Smooth muscle cell (in vitro differentiated cells): ENCODE results near the gene EFCAB8. TPM values are rescaled to one million over a fixed set of nuclear protein-coding genes. Genes with fewer than 3 reads are reported as not detected.

ENCODE experiments used
- DNase-seq: peaks from one replicate; lab custom pipeline; 2025; ENCODE audit not compliant: unreplicated experiment; lab: John Stamatoyannopoulos, UW
- H2AFZ ChIP-seq: fragments of 200-600 bp; sonication (generic); 2 replicates; pipeline ENCODE4 v1.6.0; 2016; ENCODE audit warnings: antibody characterized with exemption, low read depth, mild to moderate bottlenecking
- H3F3A ChIP-seq: fragments of 200-600 bp; sonication (generic); 2 replicates; pipeline ENCODE4 v1.6.0; 2017; ENCODE audit warnings: antibody characterized with exemption, low read depth
- H3K27ac ChIP-seq: fragments of 200-600 bp; sonication (generic); 2 replicates; pipeline ENCODE4 v1.5.1; 2016; ENCODE audit warnings: low read depth, mild to moderate bottlenecking
- H3K27me3 ChIP-seq: fragments of 200-600 bp; sonication (generic); 2 replicates; pipeline ENCODE4 v1.6.1; 2016; ENCODE audit warnings: low read depth, mild to moderate bottlenecking
- H3K36me3 ChIP-seq: fragments of 200-600 bp; sonication (generic); 2 replicates; pipeline ENCODE4 v1.5.1; 2016; ENCODE audit warnings: low read depth
- H3K4me1 ChIP-seq: fragments of 200-600 bp; sonication (generic); 2 replicates; pipeline ENCODE4 v1.5.1; 2016; ENCODE audit warnings: low read depth
- H3K4me2 ChIP-seq: fragments of 200-600 bp; sonication (generic); 2 replicates; pipeline ENCODE4 v1.6.0; 2016; ENCODE audit warnings: mild to moderate bottlenecking
- H3K4me3 ChIP-seq: fragments of 200-600 bp; sonication (generic); 2 replicates; pipeline ENCODE4 v1.5.1; 2016; ENCODE audit warnings: mild to moderate bottlenecking
- H3K79me2 ChIP-seq: fragments of 200-600 bp; sonication (generic); 2 replicates; pipeline ENCODE4 v1.6.0; 2016; ENCODE audit warnings: low read depth, mild to moderate bottlenecking
- H3K9ac ChIP-seq: fragments of 200-600 bp; sonication (generic); 2 replicates; pipeline ENCODE4 v1.6.0; 2016; ENCODE audit warnings: low read depth
- H3K9me3 ChIP-seq: fragments of 200-600 bp; sonication (generic); replicated peaks from 2 replicates; pipeline ENCODE4 v1.5.1; 2016; ENCODE audit warnings: low read depth
- H4K20me1 ChIP-seq: fragments of 200-600 bp; sonication (generic); 2 replicates; pipeline ENCODE4 v1.6.0; 2016; ENCODE audit warnings: low read depth
- CTCF ChIP-seq: fragments of 200-600 bp; sonication (generic); IDR thresholded peaks from 2 replicates; pipeline ENCODE4 v1.5.1; 2017; ENCODE audit warnings: borderline replicate concordance, mild to moderate bottlenecking, antibody characterized with exemption; ENCODE audit not compliant: insufficient read depth, poor library complexity, severe bottlenecking
- WGBS: methylation state at CpG from one replicate; pipeline ENCODE4 v1.1.7; 2016; ENCODE audit warnings: low lambda C conversion rate; 5-methylcytosine and 5-hydroxymethylcytosine counted together
- polyA plus RNA-seq: library from polyadenylated mRNA; unstranded; fragments of >200 nt; fragmentation: Nextera tagmentation; extraction: Ambion mirVana; gene quantifications from 2 replicates; pipeline ENCODE4 v1.2.1, GENCODE V29; 2016
- total RNA-seq: library from RNA; depleted of rRNA; stranded (reverse); fragments of >200 nt; gene quantifications from 2 replicates; pipeline ENCODE4 v1.2.3, GENCODE V29; 2014

The EFCAB8 gene
- total and polyA plus RNA-seq, 2 experiments from 2014 or later = 0.25 to 1.7 TPM

- DNase-seq = no peak
- 74% methylated on average over 5 of the region's 5 CpGs for WGBS
- no peak overlapping the region for H3K4me3 ChIP-seq
- H3K4me1 ChIP-seq = no peaks in the 10 kb centered on the region
- no peak for TF ChIP-seq CTCF
- H3K79me2 ChIP-seq = no peaks in the 10 kb centered on the region
- no peak overlapping the region for H3K9ac ChIP-seq
- H4K20me1 ChIP-seq = no peaks in the 10 kb centered on the region
- no peak overlapping the region for H3K4me2 ChIP-seq
- no peak overlapping the region for H3K27ac ChIP-seq
- H3K36me3 ChIP-seq = no peaks in the 10 kb centered on the region
- H2AFZ ChIP-seq = no peak overlapping the region
- H3F3A ChIP-seq = no peaks in the 10 kb centered on the region
- no peaks in the 10 kb centered on the region for H3K9me3 ChIP-seq
- H3K27me3 ChIP-seq = no peaks in the 10 kb centered on the region
These were observed 24.4 kb downstream of the EFCAB8 start for GRCh38 chr20:32883081-32883480.

GRCh38 chr20:32885185-32885584 is 26.5 kb downstream of the EFCAB8 start:
- H4K20me1 ChIP-seq = no peaks in the 10 kb centered on the region
- H3K9me3 ChIP-seq = no peaks in the 10 kb centered on the region
- no peak for DNase-seq
- H3F3A ChIP-seq = no peaks in the 10 kb centered on the region
- no peak overlapping the region for H3K4me2 ChIP-seq
- H3K36me3 ChIP-seq = no peaks in the 10 kb centered on the region
- no peaks in the 10 kb centered on the region for H3K27me3 ChIP-seq
- 93% methylated on average over 20 of the region's 20 CpGs for WGBS
- H3K4me3 ChIP-seq = no peak overlapping the region
- no peak for TF ChIP-seq CTCF
- H3K4me1 ChIP-seq = no peaks in the 10 kb centered on the region
- H2AFZ ChIP-seq = no peak overlapping the region
- H3K79me2 ChIP-seq = no peaks in the 10 kb centered on the region
- no peak overlapping the region for H3K27ac ChIP-seq
- H3K9ac ChIP-seq = no peak overlapping the region

- TF ChIP-seq CTCF = no peak
- H3K4me2 ChIP-seq = no peak overlapping the region
- no peak overlapping the region for H2AFZ ChIP-seq
- no peaks in the 10 kb centered on the region for H3K4me1 ChIP-seq
- H3K9ac ChIP-seq = no peak overlapping the region
- no peaks in the 10 kb centered on the region for H3K27me3 ChIP-seq
- H3K27ac ChIP-seq = no peak overlapping the region
- H3F3A ChIP-seq = no peaks in the 10 kb centered on the region
- H3K9me3 ChIP-seq = no peaks in the 10 kb centered on the region
- H3K79me2 ChIP-seq = no peaks in the 10 kb centered on the region
- H4K20me1 ChIP-seq = no peaks in the 10 kb centered on the region
- H3K4me3 ChIP-seq = no peak overlapping the region
- WGBS = 97% methylated on average over 4 of the region's 4 CpGs
- DNase-seq = no peak
- no peaks in the 10 kb centered on the region for H3K36me3 ChIP-seq
These were observed 27.2 kb downstream of the EFCAB8 start for GRCh38 chr20:32885952-32886351.

- no peaks in the 10 kb centered on the region for H3K79me2 ChIP-seq
- H3K4me2 ChIP-seq = no peak overlapping the region
- H3K9ac ChIP-seq = no peak overlapping the region
- no peak overlapping the region for H2AFZ ChIP-seq
- no peaks in the 10 kb centered on the region for H3K27me3 ChIP-seq
- no peaks in the 10 kb centered on the region for H3F3A ChIP-seq
- TF ChIP-seq CTCF = no peak
- H4K20me1 ChIP-seq = no peaks in the 10 kb centered on the region
- no peak for DNase-seq
- no peak overlapping the region for H3K27ac ChIP-seq
- H3K4me3 ChIP-seq = no peak overlapping the region
- H3K9me3 ChIP-seq = no peaks in the 10 kb centered on the region
- 61% methylated on average over 3 of the region's 3 CpGs for WGBS
- H3K4me1 ChIP-seq = no peaks in the 10 kb centered on the region
- H3K36me3 ChIP-seq = no peaks in the 10 kb centered on the region
These were observed 27.9 kb downstream of the EFCAB8 start for GRCh38 chr20:32886652-32887051.
